CD4-positive, alpha-beta T cell treated with Interleukin-1 beta for 1 hour (primary cell): ENCODE measurements around the gene NSFL1C.
A peak's percentile ranks its signal among the peaks of the same experiment; 100 is the strongest.
"Not testable (repeated sequence)": the region's sequence is repeated elsewhere in the genome, so short reads cannot be mapped to it uniquely, and the experiment has no call there.

ENCODE experiments used
- DNase-seq, 2 donors: peaks; one replicate each; pipeline ENCODE4 v3.0.0-alpha.2; 2020 to 2022

NSFL1C gene

DNA sequence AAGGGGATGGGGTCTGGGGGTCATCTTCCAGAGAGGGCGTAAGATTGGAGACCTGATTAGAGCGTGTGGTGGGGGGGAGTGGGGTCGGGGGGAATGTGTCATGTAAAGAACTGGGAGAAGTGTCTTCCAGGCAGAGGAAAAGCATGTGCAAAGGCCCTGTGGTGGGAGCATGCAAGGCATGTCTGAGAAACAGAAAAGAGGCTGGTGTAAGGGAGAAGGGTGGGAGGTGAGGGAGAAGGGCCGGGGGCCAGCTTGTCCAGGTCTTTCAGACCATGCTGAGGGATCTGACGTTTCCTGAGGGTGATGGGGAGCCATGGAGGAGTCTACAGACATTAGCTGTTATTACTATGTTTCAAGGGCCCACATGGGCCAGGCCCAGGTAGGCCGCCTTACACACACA lies 43.4 kb downstream of the NSFL1C start:
- DNase-seq = no peak

DNA sequence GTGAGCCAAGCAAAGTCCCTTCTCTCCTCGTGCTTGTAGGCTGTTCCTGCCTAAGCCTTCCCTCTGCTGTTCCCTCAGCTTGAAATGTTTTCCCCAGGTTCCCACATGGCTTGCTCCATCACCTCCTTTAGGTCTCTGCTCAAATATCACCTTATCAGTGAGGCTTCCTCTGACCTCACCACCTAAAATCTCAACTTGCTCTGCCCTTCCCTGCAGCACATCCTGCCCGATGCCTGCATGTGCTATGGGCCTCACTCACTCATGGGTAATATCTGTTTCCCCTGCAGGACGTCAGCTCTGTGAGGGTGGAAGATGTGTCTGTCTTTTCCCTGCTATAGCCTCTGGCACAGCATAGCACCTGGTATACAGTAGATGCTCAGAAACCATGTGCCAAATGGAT lies 43.9 kb downstream of the NSFL1C start:
- DNase-seq = no peak

DNA sequence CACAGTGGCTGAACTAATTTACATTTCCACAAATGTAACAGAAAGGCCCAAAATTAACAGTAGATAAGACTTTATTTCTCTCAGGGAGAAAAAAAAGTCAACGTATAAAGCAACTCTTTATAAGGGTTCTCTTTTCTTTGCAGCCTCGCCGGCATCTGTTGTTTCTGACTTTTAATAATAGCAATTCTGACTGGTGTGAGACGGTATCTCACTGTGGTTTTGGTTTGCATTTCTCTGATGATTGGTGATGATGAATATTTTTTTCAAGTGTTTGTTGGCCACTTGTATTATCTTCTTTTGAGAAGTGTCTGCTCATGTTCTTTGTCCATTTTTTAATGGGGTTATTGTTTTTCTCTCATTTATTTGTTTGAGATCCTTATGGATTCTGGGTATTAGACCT lies 46.6 kb downstream of the NSFL1C start:
- DNase-seq = no peak

DNA sequence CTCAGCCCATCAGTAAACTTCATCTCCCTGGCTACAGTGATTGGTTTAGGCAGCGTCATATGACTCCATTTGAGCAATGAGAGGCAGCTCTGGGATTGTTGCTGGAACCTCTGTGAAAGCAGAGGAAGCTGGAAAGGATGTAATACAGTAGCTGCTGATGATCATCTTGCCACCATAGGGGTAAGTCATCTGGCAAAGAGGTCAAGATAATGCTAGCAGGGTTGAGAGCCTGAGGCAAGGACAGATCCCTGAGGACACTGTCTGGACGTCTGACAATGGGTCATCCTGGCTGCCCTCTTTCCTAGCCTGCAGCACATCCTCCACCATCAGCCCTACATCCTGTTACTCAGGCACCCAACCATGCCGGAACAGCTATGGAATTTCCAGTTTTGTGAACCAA lies 48.3 kb downstream of the NSFL1C start:
- DNase-seq = no peak

DNA sequence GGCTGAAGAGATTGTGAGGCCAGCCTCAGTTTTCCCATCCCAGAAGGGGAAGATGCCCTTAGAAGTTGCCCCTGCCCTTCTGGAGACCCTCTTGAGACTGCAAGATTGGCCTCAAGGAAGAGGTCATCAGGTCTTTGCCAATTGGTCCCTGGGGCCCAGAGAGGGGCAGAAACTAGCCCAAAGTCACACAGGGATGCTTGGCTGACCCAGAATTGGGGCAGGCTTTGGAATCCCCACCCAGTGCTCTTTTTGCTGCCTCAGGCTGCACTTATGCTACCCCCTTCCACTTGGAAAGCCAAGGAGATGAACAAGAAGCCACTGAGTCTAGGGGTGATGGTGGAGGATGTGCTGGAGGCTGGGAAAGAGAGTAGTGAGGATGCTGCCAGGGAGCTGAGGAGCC lies 48.9 kb downstream of the NSFL1C start:
- DNase-seq = no peak

DNA sequence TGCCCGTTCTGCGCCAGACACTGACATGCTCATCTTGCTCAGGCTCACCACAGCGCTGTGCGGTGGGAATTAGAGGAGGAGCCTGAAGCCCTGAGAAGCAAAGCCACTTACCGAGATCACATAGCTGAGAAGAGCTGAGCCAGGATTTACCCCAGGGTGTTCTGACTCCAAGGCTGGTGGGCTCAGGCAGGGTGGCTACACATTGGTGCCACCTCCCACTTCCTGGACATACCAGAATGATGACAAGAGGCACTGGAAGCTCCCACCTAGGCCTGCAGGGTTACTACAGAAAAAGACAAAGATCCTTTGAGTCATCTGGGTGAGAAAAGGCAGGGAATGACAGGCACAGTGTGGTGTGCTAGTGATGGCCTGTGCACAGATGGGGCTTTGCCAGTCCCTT lies 49.4 kb downstream of the NSFL1C start:
- DNase-seq = no peak

DNA sequence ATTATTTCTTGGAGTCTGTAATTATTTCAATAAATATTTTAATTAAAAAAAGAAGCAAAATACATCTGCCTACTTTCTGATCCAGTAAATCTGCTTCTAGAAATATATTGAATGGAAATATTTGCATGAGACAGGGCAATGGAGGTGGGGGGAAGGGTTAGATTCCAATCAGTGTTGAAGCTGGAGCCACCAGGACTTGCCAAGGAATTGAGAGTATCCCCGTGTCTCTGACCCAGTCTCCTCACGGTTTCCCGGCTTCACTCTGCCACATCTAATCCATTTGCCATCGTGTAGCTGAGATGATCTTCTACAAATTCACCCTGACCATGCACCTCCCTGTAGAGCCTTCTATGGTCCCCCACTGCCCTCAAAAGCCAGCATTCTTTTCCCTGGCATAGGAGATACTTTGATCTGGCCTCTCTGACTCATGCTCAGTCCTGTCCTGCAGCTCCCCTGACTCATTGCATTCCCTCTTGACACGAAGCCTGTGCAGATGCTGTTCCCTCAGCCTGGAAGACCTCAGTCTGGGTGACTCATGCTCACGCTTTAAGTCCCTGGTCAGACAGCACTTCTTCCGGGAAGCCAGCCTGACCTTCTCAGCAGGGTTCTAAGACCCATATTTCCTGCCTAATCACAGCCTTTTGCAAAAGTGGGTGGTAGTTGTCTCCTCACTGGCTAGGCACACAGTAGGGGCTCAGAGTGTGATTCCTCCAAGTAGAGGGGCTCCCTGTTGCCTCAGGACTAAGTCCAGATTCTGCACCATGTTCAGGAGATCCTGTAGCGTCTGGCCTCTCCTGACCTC lies 50.8 kb downstream of the NSFL1C start:
- no peak for DNase-seq

DNA sequence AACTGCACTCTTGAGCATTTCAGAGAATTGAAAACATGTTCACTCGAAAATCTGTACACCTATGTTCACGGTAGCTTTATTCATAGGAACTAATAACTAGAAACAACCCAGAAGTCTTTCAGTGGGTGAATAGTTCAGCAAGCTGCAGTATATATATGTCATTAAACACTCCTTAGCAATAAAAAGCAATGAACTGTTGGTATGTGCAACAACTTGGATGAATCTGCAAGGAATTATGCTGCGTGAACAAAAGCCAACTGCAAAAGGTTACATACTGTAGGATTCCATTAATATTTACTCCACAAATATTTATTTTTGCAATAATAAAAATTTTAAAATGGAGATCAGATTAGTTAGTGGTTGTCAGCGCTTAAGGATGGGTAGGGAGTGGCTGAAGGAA lies 51.7 kb downstream of the NSFL1C start:
- DNase-seq = no peak

DNA sequence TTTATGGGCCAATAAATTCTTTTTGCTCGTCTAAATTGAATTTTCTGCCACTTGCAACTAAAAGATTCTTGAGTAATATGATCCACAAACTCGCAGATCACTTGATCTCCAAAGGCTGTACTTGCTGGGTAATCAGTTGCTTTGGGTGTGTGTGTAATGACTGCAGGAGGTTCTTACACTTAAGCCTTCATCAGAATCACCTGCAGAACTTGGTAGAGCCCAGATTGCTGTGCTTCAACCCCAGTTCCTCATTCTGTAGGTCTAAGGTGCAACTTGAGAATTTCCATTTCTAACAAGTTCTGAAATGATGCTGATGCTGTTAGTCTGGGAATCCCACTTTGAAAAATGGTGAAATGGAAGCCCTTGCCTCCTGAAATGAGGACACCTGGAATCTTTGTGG lies 60.8 kb downstream of the NSFL1C start:
- DNase-seq = no peak

DNA sequence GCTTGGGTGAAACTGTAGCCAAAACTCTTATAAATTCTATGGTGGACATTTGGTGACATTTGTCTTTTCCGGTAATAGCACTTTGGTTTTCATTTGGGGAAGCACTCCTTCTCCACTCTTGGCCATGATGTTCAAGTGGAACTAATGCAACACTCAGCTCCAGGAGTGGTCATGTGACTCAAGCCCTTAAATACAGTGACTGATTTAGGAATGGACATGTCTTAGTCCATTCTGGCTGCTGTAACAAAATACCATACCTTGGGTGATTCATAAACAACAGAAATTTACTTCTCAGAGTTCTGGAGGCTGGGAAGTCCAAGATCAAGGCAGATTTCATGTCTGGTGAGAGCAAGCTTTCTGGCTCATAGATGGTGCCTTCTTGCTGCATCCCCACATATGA lies 63.0 kb downstream of the NSFL1C start:
- DNase-seq = no peak

DNA sequence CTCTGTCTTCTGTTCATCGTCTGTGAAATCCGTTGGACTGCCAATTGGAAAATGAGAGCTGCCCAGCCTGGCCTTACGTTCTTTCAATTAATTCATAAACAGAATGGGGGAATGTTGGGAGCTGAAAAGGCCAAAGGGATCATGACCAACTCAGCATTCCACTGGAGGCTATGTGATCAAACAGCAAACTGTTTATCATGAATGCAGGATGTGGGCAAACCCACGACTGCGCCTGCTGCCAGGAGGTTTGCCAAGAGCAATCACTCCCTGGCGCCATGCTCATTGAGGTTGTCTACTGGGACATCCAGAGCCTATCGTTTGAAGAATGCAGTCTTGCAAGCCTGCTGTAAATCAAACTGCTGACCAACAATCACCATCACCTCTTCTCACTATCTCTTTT lies 64.5 kb downstream of the NSFL1C start:
- DNase-seq = no peak

DNA sequence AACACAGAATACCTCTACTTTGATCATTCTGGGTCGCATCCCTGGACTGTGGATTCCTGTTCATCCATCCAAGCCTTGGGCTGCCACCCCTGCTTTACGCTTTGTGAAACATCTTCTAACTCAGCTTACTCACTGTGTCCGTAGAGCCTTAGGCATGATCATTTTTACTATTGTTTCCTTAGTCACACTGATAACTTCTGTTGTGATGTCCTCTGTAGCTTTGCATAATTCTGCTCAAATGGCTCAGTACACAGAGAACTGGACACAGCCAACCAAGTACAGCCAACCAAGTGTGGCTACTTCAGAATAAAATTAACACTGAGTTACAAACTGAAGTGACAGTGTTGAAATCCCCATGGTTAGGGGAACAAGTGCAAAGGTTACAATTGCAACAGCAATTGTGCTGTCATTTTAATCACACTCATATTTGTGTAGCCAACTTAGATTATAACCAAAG lies 65.2 kb downstream of the NSFL1C start:
- DNase-seq = no peak

DNA sequence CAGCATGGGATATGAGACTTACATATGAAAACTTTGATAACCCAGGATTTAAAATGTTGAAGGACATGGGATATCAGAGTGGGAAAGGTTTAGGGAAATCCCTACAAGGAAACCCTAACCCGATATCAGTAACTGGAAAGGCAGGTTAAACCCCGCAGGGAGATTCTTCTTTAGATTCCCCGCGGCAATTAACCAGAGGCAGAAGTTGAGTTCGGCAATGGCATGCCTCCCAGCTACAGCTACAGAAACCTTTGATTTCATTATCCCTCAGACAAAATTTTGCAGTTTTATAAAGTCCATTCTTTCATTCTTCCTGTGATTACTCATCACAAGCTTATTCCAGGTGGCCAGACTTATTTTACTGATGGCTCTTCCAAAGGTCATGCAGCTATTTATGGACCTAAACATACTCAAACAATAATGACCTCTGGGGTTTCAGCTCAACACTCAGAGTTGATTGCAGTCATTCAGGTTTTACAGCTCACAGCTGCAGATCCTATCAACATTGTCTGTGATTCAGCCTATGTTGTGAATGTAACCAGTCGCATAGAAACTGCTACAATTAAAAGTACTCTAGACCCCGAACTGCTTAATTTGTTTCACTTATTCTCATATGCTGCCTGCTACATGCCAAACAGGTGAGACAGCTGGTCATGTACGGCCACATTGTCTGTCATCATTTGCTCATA lies 66.8 kb downstream of the NSFL1C start:
- DNase-seq = not testable (repeated sequence)

DNA sequence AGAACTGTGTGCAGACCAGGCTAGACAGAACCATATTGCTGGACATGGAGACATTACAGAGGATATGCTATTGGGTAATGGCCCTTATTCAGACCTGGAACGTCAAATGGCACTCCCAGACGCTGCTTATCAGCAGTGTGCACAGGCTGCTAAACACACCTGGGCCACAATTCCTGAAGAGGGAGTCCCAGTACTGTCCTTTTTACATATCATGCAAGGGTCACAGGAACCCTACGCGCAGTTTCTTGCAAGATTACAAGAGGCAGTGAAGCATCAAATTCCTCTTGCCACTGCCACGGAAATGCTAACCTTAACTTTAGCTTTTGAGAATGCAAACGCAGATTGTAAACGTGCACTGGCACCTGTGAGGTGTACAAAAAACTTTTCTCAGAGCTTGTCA lies 68.5 kb downstream of the NSFL1C start:
- not testable (repeated sequence) for DNase-seq

DNA sequence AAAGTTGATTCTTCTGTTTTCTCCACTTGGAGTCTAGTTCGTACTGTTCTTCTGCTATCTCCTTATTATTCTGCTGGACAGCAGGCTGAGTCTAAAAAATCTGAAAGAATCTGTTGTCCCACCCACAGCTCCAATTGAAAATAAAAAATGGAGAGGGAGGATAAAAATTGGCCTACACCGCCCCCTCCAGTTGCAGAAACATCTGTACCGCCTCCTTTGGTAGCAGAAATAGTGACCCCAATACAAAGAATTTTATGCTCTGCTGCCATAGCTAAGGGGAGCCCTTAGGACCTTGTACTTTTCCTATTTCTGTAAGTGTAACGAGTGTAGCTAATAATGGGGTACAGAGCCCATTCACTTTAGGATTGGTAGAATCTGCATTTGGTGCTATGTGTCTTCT lies 68.9 kb downstream of the NSFL1C start:
- no peak for DNase-seq

DNA sequence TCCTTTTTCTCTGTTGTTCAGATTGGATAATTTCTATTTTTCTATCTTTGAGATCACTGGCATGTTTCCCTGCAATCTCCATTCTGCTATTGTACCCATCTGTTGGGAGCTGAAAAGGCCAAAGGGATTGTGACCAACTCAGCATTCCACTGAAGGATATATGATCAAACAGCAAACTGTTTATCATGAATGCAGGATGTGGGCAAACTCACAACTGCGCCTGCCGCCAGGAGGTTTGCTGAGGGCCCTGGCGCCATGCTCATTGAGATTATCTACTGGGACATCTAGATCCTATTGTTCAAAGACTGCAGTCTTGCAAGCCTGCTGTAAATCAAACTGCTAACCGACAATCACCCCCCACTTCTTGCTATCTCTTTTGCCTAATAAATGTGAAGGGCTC lies 69.9 kb downstream of the NSFL1C start:
- DNase-seq = no peak

DNA sequence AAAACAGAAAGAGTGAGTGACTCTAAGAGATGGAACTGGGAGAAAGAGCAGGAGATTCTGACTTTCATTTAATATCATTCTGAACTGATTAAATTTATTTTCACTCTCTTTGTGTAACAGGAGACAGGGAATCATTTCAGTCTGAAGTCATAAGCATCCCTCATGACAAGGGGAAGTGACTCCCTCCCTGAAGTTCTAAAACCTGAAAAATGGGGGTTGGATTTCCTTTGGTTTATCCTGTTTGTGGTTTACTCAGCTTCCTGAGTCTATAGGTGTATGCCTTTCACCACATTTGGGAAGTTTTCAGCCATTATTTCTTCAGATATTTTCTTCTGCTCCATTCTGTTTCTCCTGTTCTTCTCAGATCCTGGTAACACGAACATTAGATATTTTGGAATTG lies 70.4 kb downstream of the NSFL1C start:
- DNase-seq = no peak

DNA sequence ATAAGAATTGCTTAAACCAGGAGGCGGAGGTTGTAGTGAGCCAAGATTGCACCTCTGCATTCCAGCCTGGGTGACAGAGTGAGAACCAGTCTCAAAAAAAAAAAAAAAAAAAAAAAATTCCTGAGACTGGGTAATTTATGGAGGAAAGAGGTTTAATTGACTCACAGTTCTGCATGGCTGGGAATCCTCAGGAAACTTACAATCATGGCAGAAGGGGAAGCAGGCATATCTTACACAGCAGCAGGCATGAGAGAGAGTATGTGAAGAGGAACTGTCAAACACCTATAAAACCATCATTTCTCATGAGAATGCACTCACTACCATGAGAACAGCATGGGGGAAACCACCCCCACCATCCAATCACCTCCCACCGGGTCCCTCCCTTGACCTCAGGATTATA lies 72.0 kb downstream of the NSFL1C start:
- DNase-seq = no peak

DNA sequence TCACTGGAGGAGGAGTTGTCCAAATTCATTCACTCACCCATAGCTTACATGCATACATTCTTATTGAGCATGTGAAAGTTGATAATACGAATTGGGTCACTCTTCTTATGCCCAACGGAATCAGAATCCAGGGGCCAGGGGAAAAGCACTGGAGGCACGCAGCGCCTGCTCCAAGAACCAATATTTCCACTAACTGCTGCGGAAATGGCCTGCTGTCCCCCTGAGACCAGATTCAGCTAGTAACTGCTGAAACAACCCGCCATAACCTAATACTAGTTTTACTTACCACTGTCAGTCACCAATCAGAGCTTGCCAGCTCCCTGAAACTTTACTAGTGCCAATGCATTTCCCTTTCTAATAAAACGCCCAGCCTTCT lies 73.2 kb downstream of the NSFL1C start:
- no peak for DNase-seq

DNA sequence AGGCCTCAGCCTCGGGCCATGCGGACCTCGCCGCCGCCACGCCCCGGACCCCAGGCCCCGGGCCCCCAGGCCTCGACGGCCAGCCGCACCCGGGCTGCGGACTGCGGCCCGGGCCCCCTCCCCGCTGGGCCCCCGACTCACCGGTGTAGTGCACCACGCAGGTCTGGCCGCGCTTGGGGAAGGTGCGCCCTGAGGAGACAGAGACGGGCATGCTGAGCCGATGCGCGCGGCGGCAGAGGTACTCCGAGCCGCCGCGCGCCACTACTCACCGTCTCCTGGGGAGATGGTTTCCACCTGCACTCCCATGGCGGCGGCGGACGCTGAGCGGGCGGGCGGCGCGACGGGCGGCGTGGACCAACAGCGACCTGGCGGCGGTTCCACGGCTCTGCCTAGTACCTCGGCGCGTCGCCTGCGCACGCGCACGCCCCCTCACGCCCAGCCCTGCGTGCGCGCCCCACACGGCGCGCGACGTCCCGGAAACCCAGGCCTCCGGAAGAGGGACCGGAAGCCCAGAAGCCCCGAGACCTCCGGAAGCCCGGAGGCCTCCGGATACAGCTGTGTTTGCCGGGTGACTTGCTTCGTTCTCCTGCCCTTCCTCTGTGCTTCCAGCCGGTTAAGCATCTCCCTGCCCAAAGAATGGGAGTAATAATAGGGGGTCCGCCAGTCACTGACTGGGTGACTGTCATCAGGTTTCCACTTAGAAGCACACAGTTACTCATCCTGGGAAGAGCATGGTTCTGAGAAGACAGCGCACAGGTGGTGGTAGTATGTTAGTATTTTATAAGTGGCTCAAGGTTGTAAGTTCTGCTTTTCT lies 73.7 kb downstream of the NSFL1C start, which contains the start of gene FKBP1A:
Gene FKBP1A, minus strand, starts transcription at position 362 of the 814 bp plus-strand sequence. Its CDS starts 56 bp downstream, at position 306.
- DNase-seq = peak; percentile 94 to 95

DNA sequence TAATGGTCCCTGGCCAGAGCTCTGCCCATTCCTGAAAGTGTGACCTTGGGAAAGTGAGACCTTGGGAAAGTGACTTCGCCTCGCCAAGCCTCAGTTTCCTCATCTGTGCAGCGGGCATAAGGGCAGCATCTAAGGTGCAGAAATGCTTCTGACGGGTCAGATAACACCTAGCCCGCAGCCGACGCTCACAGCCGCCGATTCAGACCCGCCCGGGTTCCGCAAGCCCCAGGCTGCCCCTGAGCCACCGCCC lies 74.3 kb downstream of the NSFL1C start:
- no peak for DNase-seq
